Heart right ventricle (tissue), 16 donors: ENCODE measurements around the gene TMEM8B. TPM values are rescaled to one million over a fixed set of nuclear protein-coding genes. Genes with fewer than 3 reads are reported as not detected.

Experiments
- ATAC-seq, 8 donors: fragments of 200-7000 bp; cut with Tn5 transposase; one replicate each; pipeline ENCODE4 v1.9.1; 2020; ENCODE audit warnings: mild to moderate bottlenecking in 8 of 8, moderate library complexity in 8 of 8, moderate number of reproducible peaks in 1 of 8
- DNase-seq, 2 donors: peaks; one replicate each; pipeline ENCODE4 v3.0.0-alpha.2; 2020
- H3K27ac ChIP-seq, 10 donors: fragments of 200-600 bp; sonication (generic) in 2 of 10; one replicate each; pipeline versions ENCODE4 v1.5.0 to v1.8.0; 2020 to 2022; ENCODE audit warnings: mild to moderate bottlenecking in 3 of 10
- H3K27me3 ChIP-seq, 7 donors: fragments of 200-600 bp; one replicate each; pipeline ENCODE4 v1.8.0; 2021 to 2022; ENCODE audit warnings: mild to moderate bottlenecking in 2 of 7
- H3K36me3 ChIP-seq, 9 donors: fragments of 200-600 bp; sonication (generic) in 1 of 9; one replicate each; pipeline versions ENCODE4 v1.5.0 to v1.8.0; 2020 to 2022; ENCODE audit warnings: mild to moderate bottlenecking in 2 of 9
- H3K4me1 ChIP-seq, 9 donors: fragments of 200-600 bp; sonication (generic) in 1 of 9; one replicate each; pipeline versions ENCODE4 v1.5.0 to v1.8.0; 2020 to 2022; ENCODE audit warnings: mild to moderate bottlenecking in 4 of 9
- H3K4me3 ChIP-seq, 10 donors: fragments of 200-600 bp; sonication (generic) in 2 of 10; one replicate each; pipeline versions ENCODE4 v1.5.0 to v1.8.0; 2020 to 2022; ENCODE audit warnings: mild to moderate bottlenecking in 7 of 10, moderate library complexity in 2 of 10
- H3K9me3 ChIP-seq, 11 donors: fragments of 200-600 bp in 10 of 11; sonication (generic) in 2 of 11; one replicate each; pipeline versions ENCODE4 v1.5.0 to v1.8.0; 2013 to 2022; ENCODE audit warnings: mild to moderate bottlenecking in 2 of 11, control low read depth in 1 of 11, moderate library complexity in 1 of 11
- WGBS, 2 donors: extraction: QIAGEN DNeasy Blood & Tissue Kit; methylation state at CpG; one replicate each; pipeline ENCODE4 v1.1.7; 2013; ENCODE audit warnings: inconsistent platforms in 1 of 2; 5-methylcytosine and 5-hydroxymethylcytosine counted together
- intact Hi-C, 10 donors: fragments of 100-400 bp; cut with DNase I; formaldehyde crosslinking; loops; one replicate each; pipeline versions ENCODE4 v1.11.1 to v1.14.2; 2022
- polyA plus RNA-seq, 2 donors: library from polyadenylated mRNA; stranded (reverse); fragments of 200-250 nt; gene quantifications; one replicate each; pipeline ENCODE4 v1.2.3, GENCODE V29; 2013
- total RNA-seq, 10 donors: library from RNA; stranded (reverse); fragmentation: NEBNext Ultra II Directional in 3 of 10; extraction: Animal tissue kit (Norgen Biotek cat#: 25700) in 3 of 10; gene quantifications; one replicate each; pipeline versions ENCODE4 v1.2.1 to v1.2.4, GENCODE V29; 2021 to 2023
- TF ChIP-seq, protein P1 (sequence below), 9 donors: fragments of 200-600 bp; sonication (generic) in 2 of 9; IDR thresholded peaks; one replicate each; pipeline versions ENCODE4 v1.5.0 to v1.8.0; 2021 to 2022; ENCODE audit warnings: antibody characterized with exemption in 9 of 9, mild to moderate bottlenecking in 5 of 9, moderate library complexity in 1 of 9
- donor health status: Arrhythmogenic right ventricular cardiomyopathy.
- donor health status: ischemic (EF 13 %, LVEDD 7.1; RV severe dilation, severe dysfunction).
- donor health status: healthy with polysubstance abuse.
- donor health status: DM: no; HTN: yes; CAD: no.
- donor health status: DM: no; HTN: no; CAD: no.
- donor health status: ischemic (EF 25% LVEDD 6.9; RV normal size, moderate dysfunction).
- donor health status: ischemic (EF 25% LVEDD 5.7; RV mildly dilated, moderate dysfunction).
- donor health status: healthy.
- donor health status: DM: yes; HTN: yes; CAD: no.
- donor health status: Ischemic cardiomyopathy.
- donor health status: ischemic (EF 35%, LVEDD 5.7; RV mildly dilated, moderate dysfunction).
- donor health status: nonischemic (EF 11% LVEDD 7.7; RV severe dilation, severe dysfunction).
- donor health status: DM: yes; HTN: yes; CAD: no.
- donor health status: PGD.
- donor health status: ischemic (EF 29% LVEDD 5.4; RV normal size, mild dysfunction).
- donor health status: nonischemic (EF 23%, LVEDD 6.1; RV moderate dilation, normal function).

Gene TMEM8B
- total and polyA plus RNA-seq, 12 donors = 6.7 to 22.9 (median 19.5) TPM

DNA sequence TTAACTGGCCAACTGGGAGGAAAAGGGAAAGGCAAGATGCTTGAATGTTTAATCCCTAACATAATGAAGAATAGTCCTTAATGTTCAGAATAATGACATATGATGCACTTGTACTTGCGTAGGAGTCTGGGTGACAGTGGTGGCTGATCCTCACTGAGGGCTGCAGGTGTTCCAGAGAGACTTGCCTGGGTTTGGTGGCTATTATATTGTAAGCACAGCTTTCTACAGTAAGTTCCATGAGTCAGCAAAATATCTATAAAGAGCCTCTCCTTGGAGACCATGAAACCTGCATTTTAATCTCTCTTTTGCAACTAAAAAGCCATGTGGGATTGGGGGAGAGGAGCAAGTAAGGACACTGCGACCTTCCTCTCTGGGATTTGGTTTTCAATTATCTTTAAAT, 39.5 kb upstream of the TMEM8B start:
- Histone ChIP-seq H3K27ac (no peak overlapping the region), H3K27me3 (peaks cover 0 to 7% (median 0%) of the 10 kb centered on the region in 7 donors), H3K4me3 (no peak overlapping the region), H3K4me1 (peaks cover 16 to 39% (median 30%) of the 10 kb centered on the region in 9 donors), H3K36me3 (no peaks in the 10 kb centered on the region), H3K9me3 (no peaks in the 10 kb centered on the region)
- TF ChIP-seq, protein P1, sequence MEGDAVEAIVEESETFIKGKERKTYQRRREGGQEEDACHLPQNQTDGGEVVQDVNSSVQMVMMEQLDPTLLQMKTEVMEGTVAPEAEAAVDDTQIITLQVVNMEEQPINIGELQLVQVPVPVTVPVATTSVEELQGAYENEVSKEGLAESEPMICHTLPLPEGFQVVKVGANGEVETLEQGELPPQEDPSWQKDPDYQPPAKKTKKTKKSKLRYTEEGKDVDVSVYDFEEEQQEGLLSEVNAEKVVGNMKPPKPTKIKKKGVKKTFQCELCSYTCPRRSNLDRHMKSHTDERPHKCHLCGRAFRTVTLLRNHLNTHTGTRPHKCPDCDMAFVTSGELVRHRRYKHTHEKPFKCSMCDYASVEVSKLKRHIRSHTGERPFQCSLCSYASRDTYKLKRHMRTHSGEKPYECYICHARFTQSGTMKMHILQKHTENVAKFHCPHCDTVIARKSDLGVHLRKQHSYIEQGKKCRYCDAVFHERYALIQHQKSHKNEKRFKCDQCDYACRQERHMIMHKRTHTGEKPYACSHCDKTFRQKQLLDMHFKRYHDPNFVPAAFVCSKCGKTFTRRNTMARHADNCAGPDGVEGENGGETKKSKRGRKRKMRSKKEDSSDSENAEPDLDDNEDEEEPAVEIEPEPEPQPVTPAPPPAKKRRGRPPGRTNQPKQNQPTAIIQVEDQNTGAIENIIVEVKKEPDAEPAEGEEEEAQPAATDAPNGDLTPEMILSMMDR (IDR thresholded peaks at IDR 0.05) = no peak
- no peak for DNase-seq
- intact Hi-C loops = loop anchor here in 2 of 10 donors (2.0 to 10.0 kb wide), 3 partner anchors 33 to 235 kb away; no protein-coding TSS in a partner anchor
- ATAC-seq = no peak
- WGBS, 2 donors = 94 to 97% methylated on average over 2 of the region's 2 CpGs

DNA sequence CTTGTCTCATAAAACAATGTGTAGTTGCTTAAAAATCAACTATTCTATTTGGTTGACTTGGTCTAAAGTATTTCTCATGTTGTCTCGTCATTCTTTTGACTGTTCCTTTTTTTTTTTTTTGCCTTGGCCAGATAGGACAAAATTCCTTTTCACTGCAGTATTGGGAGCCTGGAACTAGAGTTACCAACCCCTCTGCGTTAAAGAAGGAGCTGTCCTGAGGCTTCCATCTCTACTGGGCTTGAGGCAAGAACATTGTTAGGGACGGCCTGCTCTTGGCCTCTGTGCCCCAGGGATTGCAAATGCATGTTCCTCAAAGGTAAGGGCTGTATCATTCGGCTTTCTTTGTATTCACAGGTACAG, 39.0 kb upstream of the TMEM8B start:
- ATAC-seq (no peak), DNase-seq (no peak)
- H3K9me3 ChIP-seq = no peaks in the 10 kb centered on the region
- peaks cover 0 to 7% (median 0%) of the 10 kb centered on the region in 7 donors for H3K27me3 ChIP-seq
- intact Hi-C loops = loop anchor here in 9 of 10 donors (1.0 to 10.0 kb wide), 8 partner anchors 23 to 235 kb away; partner anchors contain the start of genes FAM221B (in 3 of the 9), TMEM8B (in 3 of the 9) and SPAG8 (in 1 of the 9)
- WGBS, 2 donors = 27 to 34% methylated on average over 4 of the region's 4 CpGs
- H3K36me3 ChIP-seq = no peaks in the 10 kb centered on the region
- TF ChIP-seq, protein P1 (IDR thresholded peaks at IDR 0.05) = no peak
- no peak overlapping the region for H3K27ac ChIP-seq
- peaks cover 16 to 43% (median 31%) of the 10 kb centered on the region in 9 donors for H3K4me1 ChIP-seq
- no peak overlapping the region for H3K4me3 ChIP-seq

DNA sequence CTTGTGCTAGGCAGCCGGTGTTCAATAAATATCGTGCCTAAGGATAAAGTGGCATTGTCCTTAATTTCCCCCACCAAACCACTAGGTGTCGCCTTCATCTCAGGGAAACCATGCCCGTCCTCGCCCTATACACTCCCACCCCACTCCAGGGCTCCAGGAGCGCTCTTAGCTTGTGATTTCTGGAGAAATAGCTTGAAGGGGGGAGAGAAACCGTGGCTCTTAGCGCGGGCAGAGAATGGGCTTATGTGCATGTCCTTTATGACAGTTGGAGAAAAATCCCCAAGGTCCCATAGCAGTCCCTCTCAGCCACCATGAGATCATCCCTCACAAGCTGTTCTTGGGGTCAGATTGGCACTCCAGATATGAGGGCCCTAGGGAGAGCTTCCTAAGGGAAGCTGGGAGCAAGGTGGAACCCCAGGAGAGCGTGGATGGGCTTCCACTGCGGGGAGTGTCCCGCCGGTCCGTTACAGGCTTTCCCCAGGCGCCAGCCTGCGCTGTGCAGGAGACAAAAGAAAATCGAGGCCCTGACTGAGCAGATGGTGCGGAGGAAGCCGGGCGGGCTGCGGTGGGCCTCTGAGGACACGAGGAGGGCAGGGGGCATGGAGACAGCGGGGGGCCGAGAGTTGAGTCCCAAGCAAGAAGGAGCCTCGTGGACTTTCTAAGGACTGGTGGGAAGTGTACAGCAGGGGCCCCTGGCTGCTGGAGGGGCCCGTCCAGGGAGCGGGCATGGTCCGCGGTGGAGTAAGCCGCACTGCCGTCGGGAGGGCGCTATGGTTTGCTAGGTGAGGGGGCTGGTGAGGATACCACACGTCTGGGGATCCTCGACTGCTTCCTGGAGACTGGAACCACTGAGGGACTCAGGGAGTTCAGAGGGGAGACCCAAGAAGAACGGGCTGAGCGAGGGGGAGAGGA, 38.4 kb upstream of the TMEM8B start:
- Histone ChIP-seq H3K4me1 (peaks cover 16 to 47% (median 33%) of the 10 kb centered on the region in 9 donors), H3K27ac (peak overlapping the region; percentile 2 to 90 (median 82)), H3K27me3 (peaks cover 0 to 7% (median 0%) of the 10 kb centered on the region in 7 donors), H3K36me3 (no peaks in the 10 kb centered on the region), H3K9me3 (no peaks in the 10 kb centered on the region), H3K4me3 (peak overlapping the region in 9 of 10 donors; percentile 56 to 78 (median 70))
- intact Hi-C loops = loop anchor here in 9 of 10 donors (1.0 to 10.0 kb wide), 9 partner anchors 22 to 234 kb away; partner anchors contain the start of genes FAM221B (in 3 of the 9), TMEM8B (in 3 of the 9) and SPAG8 (in 1 of the 9)
- DNase-seq (peak; percentile 58 to 83), ATAC-seq (peak; percentile 83 to 94 (median 92))
- 26 to 29% methylated on average over 37 of the region's 37 CpGs for WGBS, 2 donors
- TF ChIP-seq, protein P1 (IDR thresholded peaks at IDR 0.05) = peak; percentile 71 to 91 (median 84)

DNA sequence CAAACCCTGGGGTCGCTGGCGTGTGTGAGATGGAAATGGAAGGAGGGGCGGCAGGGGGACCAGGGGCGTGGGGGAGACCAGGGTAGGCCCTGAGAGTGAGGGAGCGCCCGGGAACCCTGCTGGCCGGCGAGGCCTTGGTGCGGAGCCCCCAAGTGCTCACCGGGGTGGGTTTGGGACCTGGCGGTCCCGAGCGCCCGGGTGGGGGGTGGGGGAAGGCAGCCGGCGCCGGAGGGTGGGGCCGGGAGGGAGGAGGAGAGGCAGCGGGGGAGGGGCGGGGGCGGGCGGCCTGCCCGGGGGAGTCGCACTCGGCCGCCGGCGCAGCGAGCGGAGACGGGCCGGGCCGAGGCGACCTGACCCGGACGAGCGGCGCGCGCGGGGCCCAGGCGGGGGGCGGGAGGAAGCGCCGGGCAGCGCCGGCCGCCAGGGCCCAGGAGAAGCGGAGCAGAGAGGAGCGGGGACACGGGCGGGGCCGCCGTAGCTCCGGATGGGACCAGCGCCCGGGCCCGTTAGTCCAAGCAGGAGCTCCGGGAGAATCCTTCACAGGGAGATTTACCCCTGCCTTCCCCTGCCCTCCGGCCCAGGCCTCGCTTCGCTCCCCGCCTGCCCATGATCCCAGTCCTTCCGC, 37.6 kb upstream of the TMEM8B start, which contains the start of gene NPR2:
NPR2 (plus strand) TSS at position 295 of the 625 bp plus-strand sequence. CDS start 818 bp downstream, outside the sequence.
- ATAC-seq (peak; percentile 58 to 79 (median 71)), DNase-seq (peak; percentile 30 to 70)
- H3K36me3 ChIP-seq = no peaks in the 10 kb centered on the region
- intact Hi-C loops = loop anchor here in 9 of 10 donors (1.0 to 10.0 kb wide), 8 partner anchors 21 to 233 kb away; partner anchors contain the start of genes FAM221B (in 3 of the 9), TMEM8B (in 3 of the 9) and SPAG8 (in 1 of the 9)
- H3K9me3 ChIP-seq = no peaks in the 10 kb centered on the region
- peaks cover 16 to 47% (median 33%) of the 10 kb centered on the region in 9 donors for H3K4me1 ChIP-seq
- TF ChIP-seq, protein P1 (IDR thresholded peaks at IDR 0.05) = peak in 1 of 9 donors; percentile 9
- 4 to 5% methylated on average over 26 to 64 of the region's 64 CpGs for WGBS, 2 donors
- peak within 1 kb of the TSS; percentile 38 to 78 (median 69) for H3K4me3 ChIP-seq
- peaks cover 0 to 7% (median 0%) of the 10 kb centered on the region in 7 donors for H3K27me3 ChIP-seq
- peak within 1 kb of the TSS; percentile 63 to 90 (median 82) for H3K27ac ChIP-seq
